MM.1S (cell line): Measurements from ENCODE around the gene CCDC134.

Experiments used
- DNase-seq: peaks from one replicate; pipeline ENCODE4 v3.0.0-alpha.2; 2015
- H2AFZ ChIP-seq: fragments of 300-600 bp; sonication (generic); 2 replicates; pipeline ENCODE4 v1.6.0; 2016; ENCODE audit warnings: antibody characterized with exemption, low read length
- H3F3A ChIP-seq: fragments of 300-600 bp; sonication (generic); 2 replicates; pipeline ENCODE4 v1.6.1; 2016; ENCODE audit warnings: mild to moderate bottlenecking, antibody characterized with exemption, low read length, moderate library complexity, mixed read lengths; ENCODE audit not compliant: insufficient read depth
- H3K27ac ChIP-seq: fragments of 300-600 bp; sonication (generic); 2 replicates; pipeline ENCODE4 v1.5.1; 2016; ENCODE audit warnings: mild to moderate bottlenecking, low read length
- H3K27me3 ChIP-seq: fragments of 300-600 bp; sonication (generic); replicated peaks from 2 replicates; pipeline ENCODE4 v1.6.0; 2016; ENCODE audit warnings: low read length; ENCODE audit not compliant: insufficient read depth
- H3K36me3 ChIP-seq: fragments of 300-600 bp; sonication (generic); replicated peaks from 2 replicates; pipeline ENCODE4 v1.6.1; 2016; ENCODE audit warnings: mild to moderate bottlenecking, low read length, mixed read lengths; ENCODE audit not compliant: insufficient read depth
- H3K4me1 ChIP-seq: fragments of 300-600 bp; sonication (generic); 2 replicates; pipeline ENCODE4 v1.6.1; 2016; ENCODE audit warnings: low read length, mixed read lengths
- H3K4me2 ChIP-seq: fragments of 300-600 bp; sonication (generic); 2 replicates; pipeline ENCODE4 v1.6.0; 2016; ENCODE audit warnings: low read depth, low read length
- H3K4me3 ChIP-seq: fragments of 300-600 bp; sonication (generic); 2 replicates; pipeline ENCODE4 v1.5.1; 2016; ENCODE audit warnings: low read length, mixed read lengths
- H3K79me2 ChIP-seq: fragments of 300-600 bp; sonication (generic); 2 replicates; pipeline ENCODE4 v1.6.1; 2016; ENCODE audit warnings: mixed run types, low read length, mixed read lengths
- H3K9ac ChIP-seq: fragments of 300-600 bp; sonication (generic); 2 replicates; pipeline ENCODE4 v1.6.1; 2016; ENCODE audit warnings: low read length, mixed read lengths
- H3K9me2 ChIP-seq: fragments of 300-600 bp; sonication (generic); replicated peaks from 2 replicates; pipeline ENCODE4 v1.6.1; 2016; ENCODE audit warnings: mild to moderate bottlenecking, low read length, mixed read lengths; ENCODE audit not compliant: insufficient read depth
- H3K9me3 ChIP-seq: fragments of 300-600 bp; sonication (generic); replicated peaks from 2 replicates; pipeline ENCODE4 v1.6.1; 2016; ENCODE audit warnings: mild to moderate bottlenecking, low read length, mixed read lengths; ENCODE audit not compliant: insufficient read depth
- H4K20me1 ChIP-seq: fragments of 300-600 bp; sonication (generic); 2 replicates; pipeline ENCODE4 v1.6.1; 2016; ENCODE audit warnings: mild to moderate bottlenecking, low read length, moderate library complexity, mixed read lengths; ENCODE audit not compliant: insufficient read depth
- CTCF ChIP-seq: fragments of 300-600 bp; sonication (generic); IDR thresholded peaks from 2 replicates; pipeline ENCODE4 v1.5.1; 2016; ENCODE audit warnings: antibody characterized with exemption, low read length, mixed read lengths
- EZH2 ChIP-seq: fragments of 300-600 bp; sonication (generic); optimal IDR thresholded peaks from 2 replicates; pipeline ENCODE3; 2017; ENCODE audit warnings: low read depth, mild to moderate bottlenecking, antibody characterized with exemption, low read length, mixed read lengths
- EZH2phosphoT487 ChIP-seq: fragments of 300-600 bp; sonication (generic); IDR thresholded peaks from 2 replicates; pipeline ENCODE4 v1.6.1; 2018; ENCODE audit warnings: antibody characterized with exemption, low read length

Gene CCDC134

GRCh38 chr22:41772198-41772597, 28.3 kb upstream of the CCDC134 start:
- Histone ChIP-seq H3K79me2 (no peaks in the 10 kb centered on the region), H4K20me1 (no peaks in the 10 kb centered on the region), H3K4me3 (no peak overlapping the region), H3K9me2 (no peaks in the 10 kb centered on the region), H3K4me1 (no peaks in the 10 kb centered on the region), H3K36me3 (no peaks in the 10 kb centered on the region), H3K9ac (no peak overlapping the region), H3K27ac (no peak overlapping the region), H3K9me3 (no peaks in the 10 kb centered on the region), H3K27me3 (no peaks in the 10 kb centered on the region), H2AFZ (no peak overlapping the region), H3K4me2 (no peak overlapping the region), H3F3A (no peaks in the 10 kb centered on the region)
- TF ChIP-seq EZH2 (no peak), CTCF (no peak), EZH2phosphoT487 (no peak)
- no peak for DNase-seq

- Histone ChIP-seq H3K9me2 (no peaks in the 10 kb centered on the region), H3K4me2 (no peak overlapping the region), H3K9me3 (no peaks in the 10 kb centered on the region), H3K27me3 (no peaks in the 10 kb centered on the region), H3K36me3 (no peaks in the 10 kb centered on the region), H2AFZ (no peak overlapping the region), H3K79me2 (no peaks in the 10 kb centered on the region), H3K4me1 (no peaks in the 10 kb centered on the region), H3F3A (no peaks in the 10 kb centered on the region), H3K9ac (no peak overlapping the region), H4K20me1 (no peaks in the 10 kb centered on the region), H3K4me3 (no peak overlapping the region), H3K27ac (no peak overlapping the region)
- TF ChIP-seq EZH2 (no peak), CTCF (no peak), EZH2phosphoT487 (no peak)
- no peak for DNase-seq
Measured at GRCh38 chr22:41772645-41773044, 27.8 kb upstream of the CCDC134 start.

DNA sequence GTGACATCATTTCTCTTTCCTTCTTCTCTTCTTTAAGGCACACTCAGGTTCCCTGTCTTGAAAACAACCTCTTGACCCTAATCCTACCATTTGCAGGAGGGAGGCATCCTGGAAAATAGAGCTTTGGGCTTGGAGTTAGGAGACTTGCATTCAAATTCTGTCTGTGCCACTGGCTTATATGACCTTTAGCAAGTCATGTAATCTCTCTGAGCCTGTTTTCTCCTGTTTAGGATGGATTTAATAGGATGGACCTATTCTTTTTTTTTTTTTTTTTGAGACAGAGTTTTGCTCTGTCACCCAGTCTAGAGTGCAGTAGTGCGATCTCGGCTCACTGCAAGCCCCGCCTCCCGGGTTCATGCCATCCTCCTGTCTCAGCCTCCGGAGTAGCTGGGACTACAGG, 25.1 kb upstream of the CCDC134 start:
- no peaks in the 10 kb centered on the region for H4K20me1 ChIP-seq
- no peak overlapping the region for H3K4me2 ChIP-seq
- TF ChIP-seq EZH2phosphoT487 (no peak), CTCF (no peak), EZH2 (no peak)
- no peak for DNase-seq
- H3K9ac ChIP-seq = no peak overlapping the region
- no peaks in the 10 kb centered on the region for H3K9me2 ChIP-seq
- no peaks in the 10 kb centered on the region for H3K27me3 ChIP-seq
- no peak overlapping the region for H2AFZ ChIP-seq
- H3K9me3 ChIP-seq = no peaks in the 10 kb centered on the region
- no peaks in the 10 kb centered on the region; the same call in 1 of the 2 replicates for H3K4me1 ChIP-seq
- H3F3A ChIP-seq = no peaks in the 10 kb centered on the region
- H3K27ac ChIP-seq = no peak overlapping the region
- H3K36me3 ChIP-seq = no peaks in the 10 kb centered on the region
- no peaks in the 10 kb centered on the region for H3K79me2 ChIP-seq
- H3K4me3 ChIP-seq = no peak overlapping the region

DNA sequence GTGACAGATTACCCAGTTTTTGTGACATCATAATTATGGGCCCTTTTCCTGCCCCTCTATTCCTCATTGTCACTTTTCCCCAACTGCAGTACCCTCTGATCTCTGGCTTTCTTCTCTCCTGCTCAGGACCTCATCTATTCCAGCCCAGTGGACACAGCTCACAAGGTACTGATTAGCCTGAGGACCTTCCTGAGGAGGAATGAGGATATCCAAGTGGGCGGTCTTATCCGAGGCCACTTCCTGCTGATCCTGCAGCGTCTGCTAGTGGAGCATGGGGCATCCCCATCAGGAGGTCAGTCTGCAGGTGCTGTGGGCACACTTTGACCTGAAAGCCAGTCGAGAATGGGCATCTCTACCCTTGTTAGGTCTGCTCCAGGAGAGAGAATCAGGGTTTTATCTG, 24.5 kb upstream of the CCDC134 start:
- Histone ChIP-seq H3K4me2 (no peak overlapping the region), H3K79me2 (no peaks in the 10 kb centered on the region), H3K9ac (no peak overlapping the region), H3F3A (no peaks in the 10 kb centered on the region), H3K9me2 (no peaks in the 10 kb centered on the region), H4K20me1 (no peaks in the 10 kb centered on the region), H3K27ac (no peak overlapping the region), H3K27me3 (no peaks in the 10 kb centered on the region), H3K4me1 (peaks cover 5% of the 10 kb centered on the region), H2AFZ (no peak overlapping the region), H3K4me3 (no peak overlapping the region), H3K9me3 (no peaks in the 10 kb centered on the region), H3K36me3 (no peaks in the 10 kb centered on the region)
- TF ChIP-seq EZH2 (no peak), CTCF (no peak), EZH2phosphoT487 (no peak)
- DNase-seq = no peak
